OCI-LY3 (cell line): ENCODE data around the gene KCNJ18.

Source experiments
- H2AFZ ChIP-seq: fragments of 200-600, 300-600 bp; shearing (Covaris generic); 2 replicates; pipeline ENCODE4 v1.6.0; 2014; ENCODE audit warnings: antibody characterized with exemption, low read depth, low read length
- H3K27ac ChIP-seq: fragments of 200-600, 300-600 bp; sonication (generic); 2 replicates; pipeline ENCODE4 v1.5.1; 2014; ENCODE audit warnings: mild to moderate bottlenecking, low read length, moderate library complexity, mixed read lengths
- H3K27me3 ChIP-seq: fragments of 200-600, 300-600 bp; sonication (generic); 2 replicates; pipeline ENCODE4 v1.6.1; 2014; ENCODE audit warnings: low read depth, low read length, mixed read lengths
- H3K36me3 ChIP-seq: fragments of 200-600, 300-600 bp; sonication (generic); replicated peaks from 2 replicates; pipeline ENCODE3; 2014; ENCODE audit warnings: low read depth, low read length, mixed read lengths
- H3K4me1 ChIP-seq: fragments of 300-600, 200-600 bp; sonication (generic); 2 replicates; pipeline ENCODE4 v1.6.1; 2014; ENCODE audit warnings: low read length, mixed read lengths
- H3K4me2 ChIP-seq: fragments of 200-600, 300-600 bp; sonication (generic); 2 replicates; pipeline ENCODE4 v1.6.1; 2014; ENCODE audit warnings: low read length, mixed read lengths
- H3K4me3 ChIP-seq: fragments of 300-600, 200-600 bp; sonication (generic); 2 replicates; pipeline ENCODE4 v1.5.1; 2014; ENCODE audit warnings: antibody characterized with exemption, mild to moderate bottlenecking, low read length, moderate library complexity
- H3K79me2 ChIP-seq: fragments of 300-600, 200-600 bp; shearing (Covaris generic); 2 replicates; pipeline ENCODE4 v1.6.1; 2014; ENCODE audit warnings: mild to moderate bottlenecking, low read length, mixed read lengths
- H3K9ac ChIP-seq: fragments of 300-600, 200-600 bp; shearing (Covaris generic); 2 replicates; pipeline ENCODE4 v1.6.0; 2014; ENCODE audit warnings: mild to moderate bottlenecking, low read length, moderate library complexity
- H3K9me3 ChIP-seq: fragments of 200-600, 300-600 bp; shearing (Covaris generic); 2 replicates; pipeline ENCODE4 v1.6.1; 2014; ENCODE audit warnings: low read length, mixed read lengths; ENCODE audit not compliant: insufficient read depth
- H4K20me1 ChIP-seq: fragments of 200-600, 300-600 bp; sonication (generic); 2 replicates; pipeline ENCODE4 v1.6.1; 2016; ENCODE audit warnings: low read length, mixed read lengths; ENCODE audit not compliant: insufficient read depth
- EZH2phosphoT487 ChIP-seq: fragments of 200-600 bp; shearing (Covaris generic); IDR thresholded peaks from 2 replicates; pipeline ENCODE4 v1.6.1; 2018; ENCODE audit warnings: antibody characterized with exemption, mixed run types, low read depth
- TF ChIP-seq, protein P1 (sequence below): fragments of 200-600, 300-600 bp; sonication (generic); IDR thresholded peaks from 2 replicates; pipeline ENCODE4 v1.5.1; 2014; ENCODE audit warnings: antibody characterized with exemption, low read length, low read depth

The KCNJ18 gene

DNA sequence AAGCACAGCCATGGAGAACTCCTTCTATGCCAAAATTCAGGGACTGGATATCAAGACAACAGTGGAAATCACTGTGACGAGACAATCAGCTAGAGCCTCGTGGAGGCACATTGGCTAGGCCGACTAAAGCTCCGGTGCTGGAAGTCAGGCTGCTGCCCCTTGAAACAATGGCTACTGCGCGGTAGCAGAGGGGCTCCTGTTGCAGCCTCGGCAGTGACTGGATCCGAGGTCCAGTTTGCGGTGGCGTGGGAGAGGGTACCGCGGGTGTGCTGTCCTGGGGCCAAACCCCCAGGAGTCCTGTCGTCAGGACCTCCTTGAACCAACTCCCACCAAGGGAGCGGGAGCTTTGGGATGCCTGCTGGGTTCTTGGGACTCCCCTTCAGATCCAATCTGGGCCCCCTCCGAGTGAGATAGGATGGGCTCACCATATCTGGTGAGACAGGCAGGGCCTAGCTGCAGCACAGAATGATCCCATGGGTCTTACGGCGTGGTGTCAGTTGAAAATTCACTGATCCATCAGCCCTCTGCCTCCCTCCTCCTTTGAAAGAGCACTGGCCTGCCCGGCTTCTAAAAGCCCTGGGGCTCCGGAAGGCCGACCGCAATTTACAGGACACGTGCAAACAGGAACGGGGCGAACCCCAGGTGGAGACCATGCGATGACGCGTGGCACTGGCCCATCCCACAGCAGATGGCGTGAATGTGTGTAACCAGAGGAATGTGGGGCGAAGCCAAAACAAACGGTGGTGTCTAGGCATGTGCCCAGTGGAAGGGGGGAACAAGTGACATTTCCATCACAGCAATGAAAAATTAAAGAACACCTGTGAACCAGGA lies 15.8 kb upstream of the KCNJ18 start:
- Histone ChIP-seq H3K36me3 (no peaks in the 10 kb centered on the region), H3K4me1 (no peaks in the 10 kb centered on the region), H3K27me3 (no peaks in the 10 kb centered on the region), H3K9me3 (no peaks in the 10 kb centered on the region), H3K9ac (no peak overlapping the region), H4K20me1 (no peaks in the 10 kb centered on the region), H3K27ac (no peak overlapping the region), H3K79me2 (no peaks in the 10 kb centered on the region), H2AFZ (no peak overlapping the region), H3K4me2 (no peak overlapping the region), H3K4me3 (no peak overlapping the region)
- TF ChIP-seq EZH2phosphoT487, result no peak
- TF ChIP-seq, protein P1, sequence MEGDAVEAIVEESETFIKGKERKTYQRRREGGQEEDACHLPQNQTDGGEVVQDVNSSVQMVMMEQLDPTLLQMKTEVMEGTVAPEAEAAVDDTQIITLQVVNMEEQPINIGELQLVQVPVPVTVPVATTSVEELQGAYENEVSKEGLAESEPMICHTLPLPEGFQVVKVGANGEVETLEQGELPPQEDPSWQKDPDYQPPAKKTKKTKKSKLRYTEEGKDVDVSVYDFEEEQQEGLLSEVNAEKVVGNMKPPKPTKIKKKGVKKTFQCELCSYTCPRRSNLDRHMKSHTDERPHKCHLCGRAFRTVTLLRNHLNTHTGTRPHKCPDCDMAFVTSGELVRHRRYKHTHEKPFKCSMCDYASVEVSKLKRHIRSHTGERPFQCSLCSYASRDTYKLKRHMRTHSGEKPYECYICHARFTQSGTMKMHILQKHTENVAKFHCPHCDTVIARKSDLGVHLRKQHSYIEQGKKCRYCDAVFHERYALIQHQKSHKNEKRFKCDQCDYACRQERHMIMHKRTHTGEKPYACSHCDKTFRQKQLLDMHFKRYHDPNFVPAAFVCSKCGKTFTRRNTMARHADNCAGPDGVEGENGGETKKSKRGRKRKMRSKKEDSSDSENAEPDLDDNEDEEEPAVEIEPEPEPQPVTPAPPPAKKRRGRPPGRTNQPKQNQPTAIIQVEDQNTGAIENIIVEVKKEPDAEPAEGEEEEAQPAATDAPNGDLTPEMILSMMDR, result no peak

- Histone ChIP-seq H3K4me3 (no peak overlapping the region), H3K27me3 (no peaks in the 10 kb centered on the region), H3K79me2 (no peaks in the 10 kb centered on the region), H3K9ac (no peak overlapping the region), H3K27ac (no peak overlapping the region), H2AFZ (no peak overlapping the region), H3K9me3 (no peaks in the 10 kb centered on the region), H3K36me3 (no peaks in the 10 kb centered on the region), H3K4me2 (no peak overlapping the region), H4K20me1 (no peaks in the 10 kb centered on the region), H3K4me1 (no peaks in the 10 kb centered on the region)
- TF ChIP-seq, protein P1, result no peak
- TF ChIP-seq EZH2phosphoT487, result no peak
These were observed 15.0 kb upstream of the KCNJ18 start for GRCh38 chr17:21677126-21677910.

- no peaks in the 10 kb centered on the region for H3K4me1 ChIP-seq
- no peaks in the 10 kb centered on the region for H3K79me2 ChIP-seq
- no peaks in the 10 kb centered on the region for H3K36me3 ChIP-seq
- no peak overlapping the region for H3K4me3 ChIP-seq
- no peaks in the 10 kb centered on the region for H3K27me3 ChIP-seq
- H3K4me2 ChIP-seq, result no peak overlapping the region
- no peaks in the 10 kb centered on the region for H3K9me3 ChIP-seq
- no peak for TF ChIP-seq EZH2phosphoT487
- TF ChIP-seq, protein P1, result no peak
- no peak overlapping the region for H2AFZ ChIP-seq
- no peaks in the 10 kb centered on the region for H4K20me1 ChIP-seq
- H3K27ac ChIP-seq, result no peak overlapping the region
- H3K9ac ChIP-seq, result no peak overlapping the region
These were observed 14.4 kb upstream of the KCNJ18 start for GRCh38 chr17:21677911-21678310.

DNA sequence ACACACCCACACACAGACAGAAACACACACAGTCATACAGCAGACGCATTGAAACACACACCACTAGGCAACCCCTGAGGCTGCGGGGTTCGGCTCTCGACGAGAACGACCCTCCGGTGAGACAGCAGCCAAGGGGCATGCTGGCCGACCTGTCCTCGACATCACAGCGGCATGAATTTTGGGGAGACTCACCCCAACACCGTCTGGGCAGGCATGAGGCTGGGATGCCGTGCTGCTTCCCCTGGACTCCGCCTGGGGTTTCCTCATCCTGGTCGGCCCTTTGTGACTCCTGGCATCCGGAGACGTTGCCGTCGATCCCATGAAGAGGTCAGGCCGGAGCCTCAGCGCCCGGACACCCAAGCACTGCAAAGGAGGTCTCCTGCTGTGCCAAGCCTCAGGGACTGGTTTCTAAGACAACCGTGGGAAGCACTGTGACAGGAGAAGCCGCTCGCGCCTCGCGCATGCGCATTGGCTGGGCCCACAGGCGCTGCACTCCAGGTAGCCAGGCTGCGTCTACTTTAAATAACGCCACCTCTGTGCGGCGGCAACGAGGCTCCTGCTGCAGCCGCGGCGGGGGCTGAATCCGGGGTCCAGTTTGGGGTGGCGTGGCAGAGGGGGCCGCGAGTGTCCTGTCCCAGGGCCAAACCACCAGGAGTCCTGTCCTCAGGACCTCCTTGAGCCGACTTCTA lies 13.8 kb upstream of the KCNJ18 start:
- H3K9me3 ChIP-seq, result no peaks in the 10 kb centered on the region
- no peaks in the 10 kb centered on the region for H3K27me3 ChIP-seq
- TF ChIP-seq, protein P1, result no peak
- no peak for TF ChIP-seq EZH2phosphoT487
- H3K4me2 ChIP-seq, result no peak overlapping the region
- no peaks in the 10 kb centered on the region for H4K20me1 ChIP-seq
- no peak overlapping the region for H2AFZ ChIP-seq
- H3K27ac ChIP-seq, result no peak overlapping the region
- H3K4me3 ChIP-seq, result no peak overlapping the region
- no peaks in the 10 kb centered on the region for H3K36me3 ChIP-seq
- H3K79me2 ChIP-seq, result no peaks in the 10 kb centered on the region
- no peaks in the 10 kb centered on the region for H3K4me1 ChIP-seq
- H3K9ac ChIP-seq, result no peak overlapping the region
